Measurements from ENCODE around the gene CXXC1. TPM values are rescaled to one million over a fixed set of nuclear protein-coding genes. Genes with fewer than 3 reads are reported as not detected.

The CXXC1 gene
- total and polyA plus RNA-seq, 7 donors, result 20.0 to 71.6 (median 28.0) TPM

GRCh38 chr18:50327983-50328382 lies 40.5 kb upstream of the CXXC1 start:
- H3K36me3 ChIP-seq (ENCODE audit: insufficient read depth in 1 of 2, low read depth in 1 of 2), result no peaks in the 10 kb centered on the region
- no peaks in the 10 kb centered on the region for H3K9me3 ChIP-seq
- no peak for ATAC-seq
- no peaks in the 10 kb centered on the region for H3K27me3 ChIP-seq (ENCODE audit: insufficient read depth in 3 of 3, low read length in 2 of 3)
- H3K27ac ChIP-seq, result no peak overlapping the region
- H3K4me1 ChIP-seq, result no peaks in the 10 kb centered on the region
- 73 to 82% (median 77%) methylated on average over 3 of the region's 3 CpGs for WGBS, 3 donors
- H3K4me3 ChIP-seq, result no peak overlapping the region
- intact Hi-C loops (cut with DNase I), result no loop called here
- no peak for TF ChIP-seq CTCF (IDR thresholded peaks at IDR 0.05)
- DNase-seq, result no peak

DNA sequence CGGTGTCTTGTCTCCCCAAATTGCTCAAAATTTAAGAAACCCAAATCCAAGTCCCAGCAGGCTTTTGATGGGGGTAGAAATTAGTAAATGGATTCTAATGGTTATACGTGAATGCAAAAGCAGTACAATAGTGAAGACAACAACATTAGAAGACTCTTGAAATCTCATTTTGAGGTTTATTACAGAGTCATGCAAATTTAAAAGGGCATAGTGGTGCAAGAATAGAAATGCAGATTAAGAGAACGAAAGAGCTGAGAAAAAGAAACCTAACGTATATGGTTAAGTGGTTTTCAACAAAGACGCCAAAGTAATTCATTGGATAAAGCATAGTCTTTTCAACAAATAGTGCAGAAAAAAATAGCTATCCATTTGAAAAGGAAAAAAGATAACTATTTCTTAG lies 33.2 kb upstream of the CXXC1 start:
- DNase-seq (no peak), ATAC-seq (no peak)
- no peaks in the 10 kb centered on the region for H3K4me1 ChIP-seq
- intact Hi-C loops (cut with DNase I), result no loop called here
- no peaks in the 10 kb centered on the region for H3K36me3 ChIP-seq (ENCODE audit: insufficient read depth in 1 of 2, low read depth in 1 of 2)
- no peak for TF ChIP-seq CTCF (IDR thresholded peaks at IDR 0.05)
- H3K27me3 ChIP-seq (ENCODE audit: insufficient read depth in 3 of 3, low read length in 2 of 3), result peaks cover 0 to 2% (median 0%) of the 10 kb centered on the region in 3 donors
- WGBS, 3 donors, result 77 to 78% (median 78%) methylated on average over 5 of the region's 5 CpGs
- no peaks in the 10 kb centered on the region for H3K9me3 ChIP-seq
- H3K4me3 ChIP-seq, result no peak overlapping the region
- no peak overlapping the region for H3K27ac ChIP-seq

DNA sequence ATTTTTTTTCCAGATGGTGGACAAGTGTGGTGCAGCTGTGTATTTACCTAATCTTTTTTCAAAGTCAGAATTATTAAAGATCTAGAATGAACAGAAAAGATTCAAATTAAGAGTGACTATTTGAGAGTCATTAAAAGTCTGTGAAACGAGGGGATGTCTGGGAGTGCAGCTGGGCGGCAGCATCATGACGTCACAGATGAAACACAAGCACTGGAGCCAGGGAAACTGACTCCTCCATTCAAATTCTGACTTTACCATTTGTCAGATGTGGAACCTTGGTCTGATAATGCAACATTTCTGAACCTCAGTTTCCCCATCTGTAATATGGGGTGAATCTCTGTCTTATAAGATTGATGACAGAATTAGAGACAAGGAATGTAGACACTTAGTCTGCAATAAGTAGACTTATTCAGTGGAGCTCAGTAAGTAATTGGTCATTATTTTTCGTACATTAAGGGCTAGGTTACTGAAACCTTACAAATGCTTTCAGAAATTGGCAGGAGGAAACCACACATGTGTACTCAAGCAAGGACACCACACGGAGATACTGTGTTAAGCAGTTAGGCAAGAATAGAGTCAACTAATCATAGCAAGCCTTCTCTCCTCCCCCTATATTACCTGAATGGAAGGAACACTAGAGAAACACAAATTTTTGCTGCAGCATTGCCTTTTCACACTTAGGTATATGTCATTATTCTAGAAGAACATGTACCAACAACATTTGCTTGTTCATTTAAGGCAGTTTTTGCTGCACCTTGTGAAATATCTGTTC lies 27.8 kb upstream of the CXXC1 start:
- WGBS, 3 donors, result 44 to 51% (median 49%) methylated on average over 5 of the region's 5 CpGs
- ATAC-seq, result no peak
- Histone ChIP-seq H3K4me3 (no peak overlapping the region), H3K4me1 (no peaks in the 10 kb centered on the region), H3K9me3 (no peaks in the 10 kb centered on the region), H3K36me3 (ENCODE audit: insufficient read depth in 1 of 2, low read depth in 1 of 2) (no peaks in the 10 kb centered on the region), H3K27me3 (ENCODE audit: insufficient read depth in 3 of 3, low read length in 2 of 3) (no peaks in the 10 kb centered on the region), H3K27ac (no peak overlapping the region)
- no peak for TF ChIP-seq CTCF (IDR thresholded peaks at IDR 0.05)
- intact Hi-C loops (cut with DNase I), result no loop called here
- DNase-seq, result no peak

DNA sequence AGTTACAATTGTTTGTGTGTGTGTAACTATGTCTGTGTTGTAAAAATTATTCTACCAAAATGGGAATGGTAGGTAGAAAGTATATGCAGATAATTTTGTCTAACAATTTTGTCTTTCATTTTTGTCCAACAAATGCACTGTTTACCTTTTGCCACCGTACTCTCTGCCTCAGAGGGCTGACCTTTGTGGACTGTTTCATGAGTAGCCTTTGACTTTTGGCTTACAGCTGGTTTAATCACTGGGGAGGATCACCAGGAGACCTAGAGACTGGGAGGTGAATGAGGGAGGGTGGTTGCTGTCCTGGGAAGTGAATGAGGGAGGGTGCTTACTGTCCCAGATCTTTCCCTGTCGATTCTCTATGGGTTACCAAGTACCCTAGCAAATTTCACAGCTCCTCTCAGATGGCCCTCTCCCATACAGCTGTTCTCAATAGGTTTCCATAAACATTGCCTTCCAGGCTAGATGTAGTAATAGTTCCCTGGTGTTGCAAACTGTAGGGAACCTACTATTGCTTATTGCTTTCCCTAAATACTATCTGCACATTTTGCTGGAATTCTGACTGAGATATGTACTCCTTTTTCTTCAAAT lies 26.5 kb upstream of the CXXC1 start:
- Histone ChIP-seq H3K27ac (no peak overlapping the region), H3K9me3 (no peaks in the 10 kb centered on the region), H3K27me3 (ENCODE audit: insufficient read depth in 3 of 3, low read length in 2 of 3) (peaks cover 0 to 6% (median 0%) of the 10 kb centered on the region in 3 donors), H3K36me3 (ENCODE audit: insufficient read depth in 1 of 2, low read depth in 1 of 2) (no peaks in the 10 kb centered on the region), H3K4me1 (no peaks in the 10 kb centered on the region), H3K4me3 (no peak overlapping the region)
- intact Hi-C loops (cut with DNase I), result no loop called here
- TF ChIP-seq CTCF (IDR thresholded peaks at IDR 0.05), result no peak
- ATAC-seq (no peak), DNase-seq (no peak)
- 30 to 41% (median 40%) methylated on average over 2 of the region's 2 CpGs for WGBS, 3 donors
